ENCODE measurements around the gene PHTF2. TPM values are rescaled to one million over a fixed set of nuclear protein-coding genes. Genes with fewer than 3 reads are reported as not detected.
"Not testable (repeated sequence)": the region's sequence is repeated elsewhere in the genome, so short reads cannot be mapped to it uniquely, and the experiment has no call there.

Gene PHTF2
- total RNA-seq, 2 experiments from 2014 or later: 21.6 to 23.8 TPM

DNA sequence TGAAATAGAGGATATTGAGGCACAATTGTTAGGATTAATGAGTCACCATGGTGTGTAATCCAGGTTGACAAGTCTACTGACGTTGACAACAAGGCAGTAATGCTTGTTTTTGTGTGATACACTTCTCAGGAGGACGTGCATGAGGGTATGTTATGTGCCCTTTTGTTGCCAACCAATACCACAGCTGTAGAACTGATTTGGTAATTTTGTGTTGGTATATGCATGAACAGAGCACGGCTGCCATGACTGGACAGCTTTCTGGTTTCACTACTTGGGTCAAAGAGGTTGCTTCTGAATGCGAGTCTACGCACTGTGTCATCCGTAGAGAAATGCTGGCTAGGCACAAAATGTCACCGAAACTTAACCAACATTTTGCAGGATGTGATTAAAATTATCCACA lies 32.9 kb downstream of the PHTF2 start:
- H3K36me3 Mint-ChIP-seq: peaks cover 14% of the 10 kb centered on the region
- no peaks in the 10 kb centered on the region for H3K27me3 Mint-ChIP-seq

GRCh38 chr7:77831953-77832352 lies 33.4 kb downstream of the PHTF2 start:
- Mint-ChIP-seq H3K27ac (no peak overlapping the region), H3K4me1 (peaks cover 22% of the 10 kb centered on the region), H3K4me3 (no peak overlapping the region), H3K36me3 (peaks cover 11% of the 10 kb centered on the region), H3K9me3 (no peaks in the 10 kb centered on the region), H3K27me3 (no peaks in the 10 kb centered on the region)
- DNase-seq: no peak

More for the DNA sequence above, 32.9 kb downstream of the PHTF2 start:
- Mint-ChIP-seq H3K4me1 (peaks cover 26% of the 10 kb centered on the region), H3K9me3 (no peaks in the 10 kb centered on the region), H3K4me3 (no peak overlapping the region), H3K27ac (no peak overlapping the region)
- no peak for DNase-seq

DNA sequence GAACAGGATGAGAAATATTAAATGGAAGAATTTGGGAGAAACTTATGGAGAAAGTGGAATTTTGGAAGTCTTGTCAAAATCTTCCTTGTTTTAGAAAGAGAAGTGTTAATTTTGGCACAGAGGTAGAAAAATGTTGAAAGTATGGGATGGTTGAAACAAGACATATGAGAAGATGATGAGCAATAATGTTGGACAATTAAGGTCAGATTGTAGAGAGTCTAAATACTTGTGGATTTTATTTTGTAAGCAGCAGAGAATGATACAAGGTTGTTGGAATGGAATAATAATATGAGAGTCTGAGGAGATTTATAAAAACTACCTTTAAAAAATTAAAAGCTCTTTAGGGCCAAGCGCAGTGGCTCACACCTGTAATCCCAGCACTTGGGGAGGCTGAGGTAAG lies 34.6 kb downstream of the PHTF2 start:
- Mint-ChIP-seq H3K4me3 (no peak overlapping the region), H3K4me1 (peaks cover 20% of the 10 kb centered on the region), H3K27ac (no peak overlapping the region), H3K9me3 (no peaks in the 10 kb centered on the region), H3K36me3 (peaks cover 11% of the 10 kb centered on the region), H3K27me3 (no peaks in the 10 kb centered on the region)
- no peak for DNase-seq

DNA sequence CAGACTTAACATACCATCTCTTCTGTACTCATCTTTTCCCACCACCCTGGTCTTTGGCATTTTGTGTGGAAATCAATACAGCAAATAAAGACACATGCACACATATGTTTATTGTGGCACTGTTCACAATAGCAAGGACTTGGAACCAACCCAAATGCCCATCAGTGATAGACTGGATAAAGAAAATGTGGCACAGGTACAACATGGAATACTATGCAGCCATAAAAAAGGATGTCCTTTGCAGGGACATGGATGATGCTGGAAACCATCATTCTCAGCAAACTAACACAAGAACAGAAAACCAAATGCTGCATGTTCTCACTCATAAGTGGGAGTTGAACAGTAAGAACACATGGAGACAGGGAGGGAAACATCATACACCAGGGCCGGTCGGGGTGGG lies 37.9 kb downstream of the PHTF2 start:
- not testable (repeated sequence) for H3K4me3 Mint-ChIP-seq, H3K27me3 Mint-ChIP-seq, H3K9me3 Mint-ChIP-seq, H3K27ac Mint-ChIP-seq, DNase-seq
- Mint-ChIP-seq H3K36me3 (peaks cover 11% of the 10 kb centered on the region), H3K4me1 (peaks cover 11% of the 10 kb centered on the region)

GRCh38 chr7:77837275-77837674 lies 38.7 kb downstream of the PHTF2 start:
- no peak for DNase-seq
- Mint-ChIP-seq H3K9me3 (no peaks in the 10 kb centered on the region), H3K27me3 (no peaks in the 10 kb centered on the region), H3K27ac (no peak overlapping the region), H3K36me3 (peaks cover 11% of the 10 kb centered on the region), H3K4me1 (peaks cover 6% of the 10 kb centered on the region), H3K4me3 (no peak overlapping the region)

- no peak for DNase-seq
- H3K9me3 Mint-ChIP-seq: no peaks in the 10 kb centered on the region
- H3K4me1 Mint-ChIP-seq: peaks cover 6% of the 10 kb centered on the region
- no peak overlapping the region for H3K4me3 Mint-ChIP-seq
- H3K27ac Mint-ChIP-seq: no peak overlapping the region
- no peaks in the 10 kb centered on the region for H3K27me3 Mint-ChIP-seq
- peaks cover 11% of the 10 kb centered on the region for H3K36me3 Mint-ChIP-seq
Measured at GRCh38 chr7:77837966-77838365, 39.4 kb downstream of the PHTF2 start.

GRCh38 chr7:77838929-77839491 lies 40.4 kb downstream of the PHTF2 start:
- no peaks in the 10 kb centered on the region for H3K9me3 Mint-ChIP-seq
- H3K27ac Mint-ChIP-seq: no peak overlapping the region
- no peak for DNase-seq
- peaks cover 5% of the 10 kb centered on the region for H3K4me1 Mint-ChIP-seq
- peaks cover 15% of the 10 kb centered on the region for H3K36me3 Mint-ChIP-seq
- H3K4me3 Mint-ChIP-seq: no peak overlapping the region
- no peaks in the 10 kb centered on the region for H3K27me3 Mint-ChIP-seq

DNA sequence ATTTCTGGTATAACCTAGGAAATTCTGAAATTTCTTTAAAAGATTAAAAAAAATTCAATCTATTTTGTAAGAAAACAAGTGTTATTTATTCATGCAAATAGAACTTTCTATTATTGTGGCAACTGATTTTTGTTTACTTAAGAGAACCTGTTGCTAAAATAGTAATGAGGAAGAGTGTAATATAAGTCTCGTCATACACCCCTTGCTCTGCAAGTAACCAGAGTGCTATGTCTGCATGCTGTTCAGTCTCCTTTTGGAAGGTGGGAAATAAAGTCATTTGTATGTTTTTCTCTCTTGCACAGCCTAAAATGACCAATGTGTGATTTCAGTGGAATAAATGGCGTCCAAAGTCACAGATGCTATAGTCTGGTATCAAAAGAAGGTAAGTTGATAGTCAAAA lies 41.3 kb downstream of the PHTF2 start:
- no peaks in the 10 kb centered on the region for H3K9me3 Mint-ChIP-seq
- H3K36me3 Mint-ChIP-seq: peaks cover 15% of the 10 kb centered on the region
- no peaks in the 10 kb centered on the region for H3K27me3 Mint-ChIP-seq
- H3K4me3 Mint-ChIP-seq: no peak overlapping the region
- no peaks in the 10 kb centered on the region for H3K4me1 Mint-ChIP-seq
- no peak for DNase-seq
- no peak overlapping the region for H3K27ac Mint-ChIP-seq

GRCh38 chr7:77843194-77843593 lies 44.6 kb downstream of the PHTF2 start:
- Mint-ChIP-seq H3K9me3 (no peaks in the 10 kb centered on the region), H3K27me3 (no peaks in the 10 kb centered on the region), H3K4me1 (peaks cover 4% of the 10 kb centered on the region), H3K4me3 (no peak overlapping the region), H3K36me3 (peaks cover 12% of the 10 kb centered on the region), H3K27ac (no peak overlapping the region)
- no peak for DNase-seq

GRCh38 chr7:77846317-77847092 lies 47.9 kb downstream of the PHTF2 start:
- no peak overlapping the region for H3K4me3 Mint-ChIP-seq
- peaks cover 12% of the 10 kb centered on the region for H3K4me1 Mint-ChIP-seq
- H3K9me3 Mint-ChIP-seq: no peaks in the 10 kb centered on the region
- no peaks in the 10 kb centered on the region for H3K27me3 Mint-ChIP-seq
- no peak for DNase-seq
- no peak overlapping the region for H3K27ac Mint-ChIP-seq
- H3K36me3 Mint-ChIP-seq: peaks cover 26% of the 10 kb centered on the region

DNA sequence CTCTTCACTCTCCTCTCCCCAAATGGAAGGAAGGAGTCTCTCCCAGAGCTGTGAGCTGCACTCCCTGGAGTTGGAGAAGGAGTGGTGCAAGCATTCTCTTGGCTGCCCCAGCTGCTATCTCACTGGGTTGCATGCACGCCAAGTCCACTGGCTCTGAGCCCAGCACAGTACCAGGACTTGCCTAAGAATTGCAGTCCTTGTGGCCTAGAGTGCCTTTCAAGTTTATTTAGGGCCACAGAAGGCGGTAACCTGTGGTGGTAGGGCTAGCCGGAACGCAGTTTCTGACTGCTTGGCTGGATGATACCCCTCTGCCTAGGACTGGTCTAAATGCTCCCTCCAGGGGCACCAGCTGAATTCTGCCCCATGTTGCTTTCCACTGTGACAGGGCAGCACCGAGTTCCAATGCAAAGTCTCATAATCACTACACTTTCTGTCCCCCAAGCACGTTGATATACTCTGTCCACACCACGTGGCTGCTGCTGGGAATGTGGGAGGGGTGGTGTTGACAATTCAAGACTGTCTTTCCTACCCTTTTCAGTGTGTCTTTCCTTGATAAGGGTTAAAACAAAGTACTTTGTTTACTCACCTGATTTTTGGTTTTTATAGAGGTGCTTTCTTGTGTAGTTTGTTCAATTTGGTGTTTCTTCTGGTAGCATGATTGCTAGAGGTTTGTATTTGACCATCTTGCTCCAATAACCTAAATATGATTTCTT lies 57.0 kb downstream of the PHTF2 start:
- DNase-seq: no peak
- Mint-ChIP-seq H3K9me3 (no peaks in the 10 kb centered on the region), H3K36me3 (peaks cover 34% of the 10 kb centered on the region), H3K27ac (no peak overlapping the region), H3K4me3 (no peak overlapping the region), H3K27me3 (no peaks in the 10 kb centered on the region), H3K4me1 (peaks cover 32% of the 10 kb centered on the region)

DNA sequence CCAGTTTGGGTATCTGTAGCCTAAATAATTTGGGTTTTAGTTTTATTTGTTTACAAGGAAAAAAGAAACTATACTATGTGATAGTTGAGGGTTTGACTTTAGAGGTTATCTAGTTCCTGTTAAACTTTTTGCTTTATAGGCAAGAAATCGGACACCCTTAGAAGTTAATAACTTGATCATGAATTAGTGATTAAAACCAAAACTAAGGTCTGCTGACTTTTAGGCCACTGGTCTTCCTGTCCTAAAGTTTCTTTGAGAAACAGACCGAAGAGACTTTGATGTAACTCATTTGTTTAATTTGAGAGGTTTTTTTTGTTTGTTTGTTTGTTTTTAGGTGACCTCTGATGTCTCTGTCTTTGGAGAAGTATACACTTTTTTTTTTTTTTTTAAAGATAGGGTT lies 59.7 kb downstream of the PHTF2 start:
- H3K4me3 Mint-ChIP-seq: no peak overlapping the region
- no peak for DNase-seq
- peaks cover 21% of the 10 kb centered on the region for H3K4me1 Mint-ChIP-seq
- H3K9me3 Mint-ChIP-seq: no peaks in the 10 kb centered on the region
- no peak overlapping the region for H3K27ac Mint-ChIP-seq
- H3K36me3 Mint-ChIP-seq: peaks cover 20% of the 10 kb centered on the region
- H3K27me3 Mint-ChIP-seq: no peaks in the 10 kb centered on the region

DNA sequence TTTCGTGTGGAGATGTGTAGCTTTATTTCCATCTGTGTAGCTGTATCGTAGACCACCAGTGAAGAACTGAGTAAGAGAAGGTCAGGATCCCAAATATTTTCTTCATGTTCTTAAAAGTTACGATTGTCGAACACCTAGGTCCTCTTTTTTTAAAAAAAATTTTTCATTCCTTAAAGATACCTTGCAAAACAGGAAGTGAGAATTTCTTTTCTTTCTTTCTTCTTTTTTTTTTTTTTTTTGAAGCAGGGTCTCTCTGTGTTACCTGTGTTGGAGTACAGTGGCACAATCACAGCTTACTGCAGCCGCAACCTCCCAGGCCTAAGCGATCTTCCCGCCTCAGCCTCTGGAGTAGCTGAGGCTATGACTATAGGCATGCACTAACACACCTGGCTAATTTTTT lies 60.8 kb downstream of the PHTF2 start:
- Mint-ChIP-seq H3K36me3 (peaks cover 15% of the 10 kb centered on the region), H3K4me3 (no peak overlapping the region), H3K4me1 (peaks cover 21% of the 10 kb centered on the region), H3K27ac (no peak overlapping the region), H3K9me3 (no peaks in the 10 kb centered on the region), H3K27me3 (no peaks in the 10 kb centered on the region)
- DNase-seq: no peak

GRCh38 chr7:77862691-77863090 lies 64.1 kb downstream of the PHTF2 start:
- Mint-ChIP-seq H3K27me3 (no peaks in the 10 kb centered on the region), H3K4me3 (no peak overlapping the region), H3K4me1 (peaks cover 24% of the 10 kb centered on the region), H3K27ac (no peak overlapping the region), H3K9me3 (no peaks in the 10 kb centered on the region), H3K36me3 (peaks cover 7% of the 10 kb centered on the region)
- DNase-seq: no peak

DNA sequence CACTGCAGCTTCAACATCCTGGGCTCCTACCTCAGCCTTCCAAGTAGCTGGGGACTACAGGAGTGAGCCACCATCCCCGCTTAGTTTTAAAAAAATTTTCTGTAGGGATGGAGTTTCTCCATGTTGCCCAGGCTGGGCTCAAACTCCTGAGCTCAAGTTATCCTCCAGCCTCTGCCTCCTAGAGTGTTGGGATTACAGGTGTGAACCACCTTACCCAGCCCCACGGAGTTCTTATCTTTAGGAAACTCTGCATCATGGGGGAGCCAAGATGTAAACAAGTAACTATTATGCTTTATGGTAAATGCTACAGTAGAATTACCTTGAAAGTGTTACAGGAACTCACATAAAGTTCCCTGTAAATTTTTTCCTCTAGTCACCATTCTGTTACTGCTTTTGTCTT lies 65.3 kb downstream of the PHTF2 start:
- H3K4me1 Mint-ChIP-seq: peaks cover 16% of the 10 kb centered on the region
- H3K27ac Mint-ChIP-seq: no peak overlapping the region
- peaks cover 7% of the 10 kb centered on the region for H3K36me3 Mint-ChIP-seq
- H3K9me3 Mint-ChIP-seq: no peaks in the 10 kb centered on the region
- DNase-seq: no peak
- H3K27me3 Mint-ChIP-seq: no peaks in the 10 kb centered on the region
- no peak overlapping the region for H3K4me3 Mint-ChIP-seq

Measured in activated naive CD8-positive, alpha-beta T cell treated with anti-CD3 and anti-CD28 coated beads for 36 hours (primary cell).